ENCODE data around the gene RTN4IP1. TPM values are rescaled to one million over a fixed set of nuclear protein-coding genes. Genes with fewer than 3 reads are reported as not detected.
"Not testable (repeated sequence)": the region's sequence is repeated elsewhere in the genome, so short reads cannot be mapped to it uniquely, and the experiment has no call there.

RTN4IP1 gene
- polyA plus RNA-seq, 1 donor: 12.1 TPM

DNA sequence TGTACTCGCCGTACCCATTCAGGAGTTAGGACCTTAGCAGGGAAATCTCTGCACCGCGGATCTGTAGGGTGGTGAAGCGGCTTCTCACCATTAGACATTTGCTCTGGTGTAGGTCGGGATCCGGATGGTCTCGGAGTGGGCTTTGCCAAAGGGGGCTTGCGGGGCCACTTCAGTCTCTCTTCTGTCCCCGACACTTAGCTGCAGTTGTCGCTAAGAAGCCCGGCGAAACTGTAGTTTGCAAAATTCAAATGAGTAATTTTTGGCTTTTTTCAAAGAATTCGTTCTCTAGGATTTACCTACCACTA, 513 bp upstream of the RTN4IP1 start:
- DNase-seq: no peak

GRCh38 chr6:106628658-106629102, 618 bp downstream of the RTN4IP1 start:
- no peak for DNase-seq

DNA sequence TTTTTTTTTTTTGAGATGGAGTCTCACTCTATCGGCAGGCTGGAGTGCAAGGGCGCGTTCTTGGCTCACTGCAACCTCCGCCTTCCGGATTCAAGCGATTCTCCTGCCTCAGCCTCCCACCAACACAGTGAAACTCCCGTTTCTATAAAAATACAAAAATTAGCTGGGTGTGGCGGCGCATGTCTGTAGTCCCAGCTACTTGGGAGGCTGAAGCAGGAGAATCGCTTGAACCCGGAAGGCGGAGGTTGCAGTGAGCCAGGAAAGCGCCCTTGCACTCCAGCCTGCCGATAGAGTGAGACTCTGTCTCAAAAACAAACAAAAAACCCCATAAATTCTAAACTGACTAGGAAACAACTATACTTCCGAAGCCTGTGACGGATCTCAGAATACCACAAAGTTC, 1.5 kb downstream of the RTN4IP1 start:
- DNase-seq: not testable (repeated sequence)

- peak; percentile 25 for DNase-seq
Observed at GRCh38 chr6:106626485-106626884, 2.8 kb downstream of the RTN4IP1 start.

- no peak for DNase-seq
Observed at GRCh38 chr6:106623039-106623438, 6.3 kb downstream of the RTN4IP1 start.

GRCh38 chr6:106622412-106622811, 6.9 kb downstream of the RTN4IP1 start:
- no peak for DNase-seq

GRCh38 chr6:106620931-106621672, 8.2 kb downstream of the RTN4IP1 start:
- no peak for DNase-seq

DNA sequence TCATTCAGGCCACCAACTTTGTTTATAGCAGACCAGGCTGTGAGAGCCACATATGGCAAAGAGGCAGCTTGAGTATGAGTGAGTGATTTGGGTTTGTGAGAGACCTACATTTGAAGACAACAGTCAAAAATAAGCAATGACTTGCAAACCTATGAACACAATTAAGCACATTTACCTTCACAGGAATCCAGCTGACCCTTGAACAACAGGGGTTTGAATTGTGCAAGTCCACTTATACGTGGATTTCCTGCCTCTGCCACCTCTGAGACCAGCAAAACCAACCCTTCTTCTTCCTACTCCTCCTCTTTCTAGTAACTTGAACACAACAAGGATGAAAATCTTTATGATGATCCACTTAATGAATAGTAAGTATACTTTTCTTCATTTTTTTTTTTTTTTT, 10.1 kb downstream of the RTN4IP1 start:
- no peak for DNase-seq

- DNase-seq: no peak
Observed at GRCh38 chr6:106618324-106618723, 11.0 kb downstream of the RTN4IP1 start.

- DNase-seq: no peak
Observed at GRCh38 chr6:106617857-106618256, 11.4 kb downstream of the RTN4IP1 start.

DNA sequence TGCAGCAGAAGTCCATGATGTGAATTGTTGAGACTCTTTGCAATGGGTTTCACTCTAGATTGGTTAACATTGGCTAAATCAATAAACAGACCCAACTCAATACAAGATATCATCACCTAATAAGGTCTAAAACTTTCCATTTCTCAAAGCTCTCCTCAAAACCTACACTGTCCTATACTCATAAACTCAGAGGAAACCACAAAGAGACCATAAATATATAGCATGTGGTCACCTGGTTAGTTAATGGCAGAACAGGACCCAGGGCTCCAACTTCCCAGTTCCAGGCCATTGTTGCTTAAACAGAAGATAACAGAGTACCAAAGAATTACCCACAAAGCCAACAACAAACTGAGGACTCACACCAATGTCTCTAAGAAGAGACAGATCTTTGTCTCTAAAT, 12.0 kb downstream of the RTN4IP1 start:
- no peak for DNase-seq

DNA sequence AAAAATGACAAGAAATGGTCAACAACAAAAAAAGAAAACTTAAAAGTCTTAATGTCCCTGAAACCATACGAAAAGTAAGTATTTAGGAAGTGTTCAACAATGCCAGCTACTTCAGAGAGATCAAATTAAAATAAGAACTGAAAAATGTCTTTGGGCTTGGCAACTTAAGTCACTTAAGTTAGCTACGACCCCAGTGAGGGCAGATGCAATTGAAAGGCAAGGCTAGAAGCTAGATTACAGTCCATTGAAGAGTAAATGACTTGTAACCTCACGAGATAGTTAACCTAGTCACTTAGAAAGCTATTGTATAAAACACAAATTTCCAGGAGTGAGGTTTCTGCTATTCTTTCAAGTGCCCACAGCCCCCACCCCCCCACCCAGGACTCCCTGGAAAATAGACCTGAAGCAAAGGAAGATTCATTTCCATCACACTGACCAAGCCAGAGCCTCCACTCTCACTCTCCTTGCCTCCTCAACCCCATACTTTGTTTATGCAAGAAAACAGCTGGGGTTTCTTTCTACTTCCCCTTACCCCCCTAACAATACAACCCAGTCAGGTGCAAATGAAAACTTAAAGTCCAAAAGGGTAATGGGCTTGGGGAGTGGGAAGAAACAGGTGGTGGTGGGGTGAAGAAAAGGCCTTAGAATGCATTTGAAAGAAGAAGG, 14.6 kb downstream of the RTN4IP1 start:
- DNase-seq: no peak

- no peak for DNase-seq
Observed at GRCh38 chr6:106614166-106614565, 15.1 kb downstream of the RTN4IP1 start.

DNA sequence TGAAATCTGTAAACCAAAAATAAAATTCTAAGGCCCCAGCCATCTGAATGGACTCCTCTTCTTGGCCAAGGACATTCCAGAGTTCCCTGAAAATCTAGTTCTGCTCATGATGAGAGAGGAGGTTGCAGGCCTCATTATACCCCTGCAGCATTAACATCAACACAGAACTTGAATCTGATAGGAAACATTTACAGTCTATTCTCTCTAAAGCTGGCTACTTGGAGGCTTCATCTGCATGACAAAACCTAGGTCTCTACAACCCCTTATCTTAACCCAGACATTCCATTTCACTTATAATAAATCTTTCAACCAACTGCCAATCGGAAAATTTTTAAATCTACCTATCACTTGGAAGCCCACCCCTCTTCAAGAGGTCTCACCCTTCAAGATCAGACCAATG, 15.7 kb downstream of the RTN4IP1 start:
- DNase-seq: no peak

- DNase-seq: no peak
Observed at GRCh38 chr6:106612671-106613416, 16.5 kb downstream of the RTN4IP1 start.

- DNase-seq: no peak
Observed at GRCh38 chr6:106611030-106611429, 18.3 kb downstream of the RTN4IP1 start.

GRCh38 chr6:106609699-106610098, 19.6 kb downstream of the RTN4IP1 start:
- peak; percentile 20 for DNase-seq

DNA sequence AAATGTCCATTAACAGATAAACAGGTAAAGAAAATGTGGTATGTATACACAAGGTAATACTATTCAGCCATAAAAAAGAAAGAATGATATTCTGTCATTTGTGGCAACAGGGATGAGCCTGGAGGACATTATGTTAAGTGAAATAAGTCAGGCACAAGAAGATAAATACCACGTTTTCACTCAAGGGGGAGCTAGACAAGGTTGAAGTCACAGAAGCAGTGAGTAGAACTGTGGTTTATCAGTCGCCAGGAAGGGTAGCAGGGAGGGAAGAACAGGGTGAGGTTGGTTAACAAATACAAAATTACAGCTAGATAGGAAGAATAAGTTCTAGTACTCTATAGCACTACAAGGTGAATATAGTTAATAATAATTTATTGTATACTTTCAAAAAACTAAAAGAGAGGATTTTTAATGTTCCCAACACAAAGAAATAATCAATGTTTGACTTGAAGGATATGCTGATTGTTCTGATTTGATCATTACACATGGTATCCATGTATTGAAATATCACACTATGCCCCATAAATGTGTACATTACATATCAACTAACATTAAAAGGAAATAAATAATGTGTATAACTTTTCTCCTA, 21.1 kb downstream of the RTN4IP1 start:
- DNase-seq: peak; percentile 32

GRCh38 chr6:106600329-106600728, 29.0 kb downstream of the RTN4IP1 start:
- DNase-seq: no peak

- DNase-seq: no peak
Observed at GRCh38 chr6:106599440-106599839, 29.9 kb downstream of the RTN4IP1 start.

DNA sequence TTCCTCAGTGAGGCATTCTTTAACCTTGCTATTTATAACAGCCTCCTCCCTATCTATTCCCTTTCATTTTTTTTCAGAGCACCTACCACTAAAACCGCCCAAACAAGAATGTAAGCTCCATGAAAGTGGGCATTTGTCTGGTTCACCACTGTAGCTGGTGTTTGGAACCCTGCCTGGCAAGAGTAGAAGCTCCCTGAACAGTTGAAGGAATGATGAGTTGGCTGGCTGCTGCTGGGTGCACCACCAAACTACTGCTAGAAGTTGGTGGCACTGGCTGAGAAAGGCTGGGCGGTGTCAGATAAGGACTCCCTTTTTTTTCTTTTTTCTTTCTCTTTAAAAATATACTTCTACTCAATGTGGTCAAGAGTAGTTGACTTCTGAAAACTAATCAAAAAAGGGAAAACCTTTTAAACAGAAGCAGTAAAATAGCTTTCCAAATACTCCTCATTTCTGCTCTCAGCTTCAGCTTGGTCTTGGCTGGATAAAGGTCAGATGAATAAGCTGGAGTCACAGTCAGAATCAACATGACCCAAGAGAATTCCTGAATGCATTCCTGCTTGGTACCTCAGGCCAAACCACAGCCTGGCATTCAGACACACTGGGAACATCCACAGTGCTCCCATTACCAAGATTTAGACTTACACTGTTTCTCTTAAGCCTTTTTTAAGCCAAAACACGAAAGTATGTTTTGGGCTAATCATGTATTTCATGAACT, 38.0 kb downstream of the RTN4IP1 start:
- DNase-seq: no peak

DNA sequence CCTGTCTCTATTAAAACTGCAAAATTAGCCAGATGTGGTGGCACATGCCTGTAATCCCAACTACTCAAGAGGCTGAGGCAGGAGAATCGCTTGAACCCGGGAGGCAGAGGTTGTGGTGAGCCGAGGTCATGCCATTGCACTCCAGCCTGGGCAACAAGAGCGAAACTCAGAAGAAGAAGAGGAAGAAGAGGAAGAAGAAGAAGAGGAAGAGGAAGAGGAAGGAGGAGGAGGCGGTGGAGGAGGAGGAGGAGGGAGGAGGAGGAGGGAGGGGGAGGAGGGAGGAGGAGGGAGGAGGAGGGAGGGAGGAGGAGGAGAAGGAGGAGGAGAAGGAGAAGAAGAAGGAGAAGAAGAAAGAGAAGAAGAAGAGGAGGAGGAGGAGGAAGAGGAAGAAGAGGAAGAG, 40.4 kb downstream of the RTN4IP1 start:
- not testable (repeated sequence) for DNase-seq

Measured in left kidney (tissue), 2 donors.